D721Med (cell line): ENCODE data around the gene BST2.

Source experiments
- DNase-seq: peaks from one replicate; pipeline ENCODE4 v3.0.0; 2011; ENCODE audit warnings: low spot score; ENCODE audit not compliant: insufficient read length
- FAIRE-seq: peaks from 2 replicates; lab custom pipeline; 2011; peaks lifted over from hg19 to GRCh38; lab: Jason Lieb, UNC
- CTCF ChIP-seq: IDR thresholded peaks from 2 replicates; pipeline ENCODE4 v1.5.1; 2012; ENCODE audit warnings: mild to moderate bottlenecking, control low read depth; ENCODE audit not compliant: insufficient read depth; ENCODE audit errors: missing control alignments

The BST2 gene

DNA sequence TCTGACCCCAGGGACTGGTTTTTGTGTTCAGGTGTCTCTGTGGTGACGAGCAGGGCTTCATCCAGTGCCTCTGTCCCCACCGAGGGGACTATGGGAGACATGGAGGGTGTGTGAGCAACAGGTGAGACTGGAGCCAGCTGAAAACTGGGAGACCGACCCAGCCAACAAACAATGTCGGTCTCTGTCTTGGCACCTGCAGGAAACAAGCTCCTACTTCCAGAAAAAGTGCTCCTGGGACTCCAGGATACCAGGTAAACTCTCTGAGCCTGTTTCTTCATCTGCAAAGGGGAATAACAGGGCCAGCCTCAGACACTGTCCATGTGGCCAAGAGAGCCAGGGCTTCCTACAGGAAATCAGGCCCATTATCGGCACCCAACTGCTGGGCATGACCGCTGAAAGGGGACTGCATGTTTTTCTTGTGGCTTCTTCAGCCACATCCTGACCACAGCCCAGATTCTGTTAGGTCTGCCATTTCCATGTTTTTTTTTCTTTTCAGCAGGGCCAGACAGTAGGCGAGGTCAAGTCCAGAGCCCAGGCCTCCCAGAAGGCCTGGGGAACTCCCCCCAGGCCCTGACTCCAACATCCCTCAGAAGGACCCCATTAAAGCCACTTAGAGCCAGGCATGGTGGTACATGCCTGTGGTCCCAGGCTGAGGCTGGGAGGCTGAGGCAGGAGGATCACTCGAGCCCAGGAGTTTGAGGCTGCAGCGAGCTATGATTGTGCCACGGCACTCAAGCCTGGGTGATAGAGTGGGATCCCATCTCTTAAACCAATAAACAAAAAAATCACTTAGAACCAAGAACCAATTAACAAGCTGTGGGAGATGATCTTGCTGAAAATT lies 836 bp upstream of the BST2 start:
- DNase-seq (no peak), FAIRE-seq (no peak)
- no peak for TF ChIP-seq CTCF

DNA sequence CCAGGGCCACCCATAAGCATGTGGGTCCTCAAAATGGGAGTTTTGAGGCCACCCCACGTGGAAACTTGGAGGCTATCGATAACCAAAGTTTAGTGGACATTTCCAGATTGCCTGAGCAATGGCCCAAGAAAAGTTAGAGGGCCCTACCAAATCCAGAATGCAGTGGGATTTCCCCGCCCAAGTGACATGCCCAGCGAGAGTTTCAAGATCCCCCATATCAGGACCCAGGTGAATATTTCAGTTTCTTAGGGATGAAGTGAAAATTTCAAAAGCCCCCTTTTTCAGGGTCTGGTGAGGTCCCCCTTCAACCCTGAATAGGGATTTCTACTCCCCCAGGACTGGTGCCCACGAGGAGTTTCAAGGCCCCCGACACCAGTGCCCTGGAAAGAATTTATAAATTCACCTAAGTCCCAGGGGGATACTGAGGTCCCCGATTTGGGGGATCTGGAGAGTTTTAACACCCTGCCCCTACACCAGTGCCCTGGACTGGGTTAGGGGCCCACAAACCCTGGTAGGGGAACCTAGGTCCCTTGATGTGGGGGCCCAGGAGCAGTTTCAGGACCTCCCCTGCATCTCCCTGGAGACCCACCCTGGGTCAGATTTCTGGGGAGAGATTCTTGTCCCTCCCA lies 695 bp downstream of the BST2 start:
- no peak for FAIRE-seq
- TF ChIP-seq CTCF: no peak
- no peak for DNase-seq

DNA sequence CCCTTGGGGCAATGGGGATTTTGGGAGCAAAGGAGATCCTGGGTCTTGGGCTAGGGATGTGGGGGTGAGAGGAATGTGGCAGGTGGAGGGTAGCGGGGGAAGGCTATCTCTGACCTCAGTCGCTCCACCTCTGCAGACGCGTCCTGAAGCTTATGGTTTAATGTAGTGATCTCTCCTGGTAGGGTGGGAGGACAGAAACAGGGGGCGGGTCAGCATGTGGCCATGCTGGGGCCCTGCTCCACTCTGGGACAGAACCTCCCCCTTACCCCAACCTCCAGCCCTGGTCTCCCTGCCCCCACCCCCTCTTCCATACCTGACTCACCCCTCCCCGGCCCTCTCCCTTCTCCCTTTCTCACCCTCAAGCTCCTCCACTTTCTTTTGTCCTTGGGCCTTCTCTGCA lies 1.4 kb downstream of the BST2 start:
- DNase-seq (no peak), FAIRE-seq (no peak)
- no peak for TF ChIP-seq CTCF

- no peak for FAIRE-seq
- TF ChIP-seq CTCF: no peak
- DNase-seq: no peak
Measured at GRCh38 chr19:17402982-17403855, 2.2 kb downstream of the BST2 start.

DNA sequence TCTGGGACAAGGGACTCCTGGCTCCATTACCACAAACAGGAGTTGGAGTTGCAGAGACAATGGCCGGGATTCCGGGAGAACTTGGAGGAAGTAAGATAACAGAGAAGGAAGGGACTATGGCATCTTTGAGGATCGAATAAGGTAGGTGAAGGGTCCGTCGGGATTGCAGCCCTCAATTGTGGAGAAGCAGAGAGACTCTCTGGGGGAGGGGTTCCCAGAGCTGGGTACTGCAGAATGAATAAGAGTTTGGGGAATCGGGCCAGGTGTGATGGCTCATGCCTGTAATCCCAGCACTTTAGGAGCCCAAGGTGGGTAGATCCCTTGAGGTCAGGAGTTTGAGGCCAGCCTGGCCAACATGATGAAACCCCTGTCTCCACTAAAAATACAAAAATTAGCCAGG lies 3.8 kb downstream of the BST2 start:
- TF ChIP-seq CTCF: no peak
- FAIRE-seq (no peak), DNase-seq (no peak)

GRCh38 chr19:17398902-17399527 lies 6.4 kb downstream of the BST2 start:
- DNase-seq (no peak), FAIRE-seq (no peak)
- TF ChIP-seq CTCF: no peak
